ENCODE data around the gene SSX3.

DNA sequence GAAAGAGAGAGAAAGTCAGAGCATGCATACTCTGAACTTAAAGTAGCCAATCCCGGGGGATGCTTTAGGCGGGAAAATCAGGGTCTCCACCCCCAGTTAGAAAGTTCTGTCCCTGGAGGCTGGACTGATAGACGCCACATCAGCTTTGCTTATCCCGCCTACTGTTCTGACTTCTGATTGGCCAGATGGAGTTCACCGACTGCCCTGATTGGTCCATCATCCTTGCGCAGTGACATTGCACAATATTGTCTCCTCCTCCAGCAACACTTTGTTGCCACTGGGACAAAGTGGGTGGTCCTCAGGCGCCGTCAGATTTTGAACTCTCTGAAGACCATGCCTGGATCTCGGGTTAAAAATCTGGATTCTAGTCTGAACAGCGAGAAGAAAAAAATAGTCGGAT, 50.3 kb downstream of the SSX3 start:
- TF ChIP-seq POLR2AphosphoS5 (IDR thresholded peaks at IDR 0.05) (no peak), POLR2A (IDR thresholded peaks at IDR 0.05) (no peak)
- TF ChIP-seq, protein P1, sequence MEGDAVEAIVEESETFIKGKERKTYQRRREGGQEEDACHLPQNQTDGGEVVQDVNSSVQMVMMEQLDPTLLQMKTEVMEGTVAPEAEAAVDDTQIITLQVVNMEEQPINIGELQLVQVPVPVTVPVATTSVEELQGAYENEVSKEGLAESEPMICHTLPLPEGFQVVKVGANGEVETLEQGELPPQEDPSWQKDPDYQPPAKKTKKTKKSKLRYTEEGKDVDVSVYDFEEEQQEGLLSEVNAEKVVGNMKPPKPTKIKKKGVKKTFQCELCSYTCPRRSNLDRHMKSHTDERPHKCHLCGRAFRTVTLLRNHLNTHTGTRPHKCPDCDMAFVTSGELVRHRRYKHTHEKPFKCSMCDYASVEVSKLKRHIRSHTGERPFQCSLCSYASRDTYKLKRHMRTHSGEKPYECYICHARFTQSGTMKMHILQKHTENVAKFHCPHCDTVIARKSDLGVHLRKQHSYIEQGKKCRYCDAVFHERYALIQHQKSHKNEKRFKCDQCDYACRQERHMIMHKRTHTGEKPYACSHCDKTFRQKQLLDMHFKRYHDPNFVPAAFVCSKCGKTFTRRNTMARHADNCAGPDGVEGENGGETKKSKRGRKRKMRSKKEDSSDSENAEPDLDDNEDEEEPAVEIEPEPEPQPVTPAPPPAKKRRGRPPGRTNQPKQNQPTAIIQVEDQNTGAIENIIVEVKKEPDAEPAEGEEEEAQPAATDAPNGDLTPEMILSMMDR (IDR thresholded peaks at IDR 0.05) = no peak
